SK-N-SH (cell line): ENCODE results near the gene ZDHHC11B. TPM values are rescaled to one million over a fixed set of nuclear protein-coding genes. Genes with fewer than 3 reads are reported as not detected.
A peak's percentile ranks its signal among the peaks of the same experiment; 100 is the strongest.

ENCODE experiments used
- CTCF ChIA-PET: fragments of 300-600, 350-600 bp; formaldehyde crosslinking; extraction: SDS; loops from one replicate; lab custom pipeline; 2021; lab: Yijun Ruan, JAX
- POLR2A ChIA-PET: fragments of 350-600 bp; sonication (Branson Sonifier 250); formaldehyde crosslinking; extraction: SDS; loops from one replicate; lab custom pipeline; 2020; ENCODE audit warnings: antibody characterized with exemption, inconsistent platforms; lab: Yijun Ruan, JAX
- DNase-seq: peaks from one replicate; pipeline ENCODE4 v3.0.0; 2012
- H2AFZ ChIP-seq: fragments of 200-600 bp; sonication (generic); 2 replicates; pipeline ENCODE4 v1.8.1; 2016; ENCODE audit warnings: antibody characterized with exemption, mild to moderate bottlenecking, low read depth
- H3F3A ChIP-seq: fragments of 200-600 bp; sonication (generic); replicated peaks from 2 replicates; pipeline ENCODE3; 2016; ENCODE audit warnings: antibody characterized with exemption, mild to moderate bottlenecking; ENCODE audit not compliant: insufficient read depth
- H3K27ac ChIP-seq, 2 experiments: fragments of 200-500 bp in 1 of 2; fragments of 200-600 bp in 1 of 2; sonication (Bioruptor generic) in 1 of 2; sonication (generic), shearing (Covaris generic) in 1 of 2; 2 replicates each; pipeline versions ENCODE4 v1.5.1 to v1.6.1; 2014 to 2016; ENCODE audit warnings: low read depth in 2 of 2, inconsistent platforms in 1 of 2, low read length in 1 of 2, mild to moderate bottlenecking in 1 of 2, mixed read lengths in 1 of 2
- H3K27me3 ChIP-seq: fragments of 200-600 bp; sonication (generic), shearing (Covaris generic); 2 replicates; pipeline ENCODE4 v1.6.1; 2016; ENCODE audit warnings: mixed run types; ENCODE audit not compliant: insufficient read depth
- H3K36me3 ChIP-seq, 2 experiments: fragments of 200-500 bp in 1 of 2; fragments of 200-600 bp in 1 of 2; sonication (Bioruptor generic) in 1 of 2; sonication (generic) in 1 of 2; replicated peaks in 1 of 2; 2 replicates each; pipeline versions ENCODE3 to v1.5.1; 2014 to 2016; ENCODE audit warnings: low read length in 1 of 2, mild to moderate bottlenecking in 1 of 2; ENCODE audit not compliant: insufficient read depth in 2 of 2, control insufficient read depth in 1 of 2
- H3K4me1 ChIP-seq, 2 experiments: fragments of 200-500 bp in 1 of 2; fragments of 200-600 bp in 1 of 2; sonication (Bioruptor generic) in 1 of 2; sonication (generic), shearing (Covaris generic) in 1 of 2; 2 replicates each; pipeline versions ENCODE4 v1.5.1 to v1.6.1; 2014 to 2016; ENCODE audit warnings: low read depth in 1 of 2, low read length in 1 of 2, mixed run types in 1 of 2; ENCODE audit not compliant: insufficient read depth in 2 of 2, control insufficient read depth in 1 of 2
- H3K4me2 ChIP-seq: fragments of 200-600 bp; sonication (generic), shearing (Covaris generic); 2 replicates; pipeline ENCODE4 v1.6.1; 2017; ENCODE audit warnings: mixed run types
- H3K4me3 ChIP-seq, 2 experiments: fragments of 200-500 bp in 1 of 2; fragments of 200-600 bp in 1 of 2; sonication (Bioruptor generic) in 1 of 2; sonication (generic), shearing (Covaris generic) in 1 of 2; 2 replicates each; pipeline versions ENCODE4 v1.5.1 to v1.8.1; 2014 to 2016; ENCODE audit warnings: low read depth in 2 of 2, inconsistent platforms in 1 of 2, low read length in 1 of 2, mild to moderate bottlenecking in 1 of 2, mixed read lengths in 1 of 2, moderate library complexity in 1 of 2
- H3K79me2 ChIP-seq: fragments of 200-600 bp; sonication (generic); 2 replicates; pipeline ENCODE4 v1.8.1; 2017; ENCODE audit warnings: mild to moderate bottlenecking; ENCODE audit not compliant: insufficient read depth
- H3K9ac ChIP-seq: fragments of 200-600 bp; sonication (generic); 2 replicates; pipeline ENCODE4 v1.6.1; 2017; ENCODE audit warnings: mixed run types
- H3K9me2 ChIP-seq: fragments of 200-600 bp; sonication (generic); 2 replicates; pipeline ENCODE4 v1.6.1; 2017; ENCODE audit warnings: mixed run types
- H3K9me3 ChIP-seq: fragments of 200-600 bp; sonication (generic); 2 replicates; pipeline ENCODE4 v1.6.1; 2017; ENCODE audit warnings: mixed run types, mild to moderate bottlenecking, moderate library complexity
- H4K20me1 ChIP-seq: fragments of 200-600 bp; sonication (generic); 2 replicates; pipeline ENCODE4 v1.6.1; 2017; ENCODE audit warnings: mild to moderate bottlenecking, mixed run types; ENCODE audit not compliant: insufficient read depth
- CTCF ChIP-seq: fragments of 200-600 bp; sonication (generic); IDR thresholded peaks from 2 replicates; pipeline ENCODE4 v1.6.1; 2017; ENCODE audit warnings: antibody characterized with exemption, mild to moderate bottlenecking, moderate library complexity
- ELF1 ChIP-seq: IDR thresholded peaks from 2 replicates; pipeline ENCODE4 v1.4.0; 2012
- EZH2phosphoT487 ChIP-seq: fragments of 200-600 bp; sonication (generic); IDR thresholded peaks from 2 replicates; pipeline ENCODE4 v1.6.1; 2017; ENCODE audit warnings: low read depth, mixed run types, mild to moderate bottlenecking, antibody characterized with exemption, moderate library complexity, borderline replicate concordance
- GABPA ChIP-seq: IDR thresholded peaks from 2 replicates; pipeline ENCODE4 v1.4.0; 2012; ENCODE audit warnings: low read depth, mild to moderate bottlenecking
- GATA2 ChIP-seq: sonication (generic); formaldehyde crosslinking; IDR thresholded peaks from 2 replicates; pipeline ENCODE4 v1.5.0; 2020; ENCODE audit warnings: mild to moderate bottlenecking, missing genetic modification reagents
- MAX ChIP-seq: IDR thresholded peaks from 2 replicates; pipeline ENCODE4 v1.4.0; 2012; ENCODE audit warnings: low read depth
- MEF2A ChIP-seq: IDR thresholded peaks from 2 replicates; pipeline ENCODE4 v1.4.0; 2012; ENCODE audit warnings: low read depth, borderline replicate concordance
- PBX3 ChIP-seq: IDR thresholded peaks from 2 replicates; pipeline ENCODE4; 2012
- RAD21 ChIP-seq: IDR thresholded peaks from 2 replicates; pipeline ENCODE4 v1.6.1; 2012; ENCODE audit warnings: mild to moderate bottlenecking, low read length
- RCOR1 ChIP-seq: fragments of 150-350 bp; IDR thresholded peaks from 2 replicates; pipeline ENCODE4 v1.6.1; 2017; ENCODE audit warnings: antibody characterized with exemption, low read length
- RFX5 ChIP-seq: IDR thresholded peaks from 2 replicates; pipeline ENCODE4 v1.6.1; 2012; ENCODE audit warnings: mild to moderate bottlenecking, improper control_type of control experiment, low read length
- SMC3 ChIP-seq: IDR thresholded peaks from 2 replicates; pipeline ENCODE4 v1.6.1; 2012; ENCODE audit warnings: low read depth, low read length, improper control_type of control experiment
- TCF12 ChIP-seq: IDR thresholded peaks from 2 replicates; pipeline ENCODE4 v1.4.0; 2012
- USF2 ChIP-seq: fragments of 150-350 bp; IDR thresholded peaks from 2 replicates; pipeline ENCODE4 v1.6.1; 2017; ENCODE audit warnings: antibody characterized with exemption, low read length, low read depth, borderline replicate concordance
- YY1 ChIP-seq: IDR thresholded peaks from 2 replicates; pipeline ENCODE4 v1.4.0; 2012; ENCODE audit warnings: low read depth, mild to moderate bottlenecking
- WGBS: methylation state at CpG from one replicate; pipeline ENCODE4 v1.1.6; 2017; ENCODE audit warnings: low lambda C conversion rate; 5-methylcytosine and 5-hydroxymethylcytosine counted together
- polyA plus RNA-seq, 3 experiments: library from polyadenylated mRNA; depleted of rRNA; stranded (reverse); fragments of >200 nt; gene quantifications; 2 replicates each; pipeline ENCODE4 v1.2.3, GENCODE V29; 2012

Gene ZDHHC11B
- polyA plus RNA-seq, 1 of the 3 experiments (the other 2 are of a cell fraction) = not detected

- CTCF ChIA-PET = interaction anchor here (0.6 to 7.2 kb wide), 6 partner anchors 18 to 518 kb away, joined by 3 to 88 read pairs (median 12); partner anchors contain the start of genes BRD9 and TRIP13
- Histone ChIP-seq H3K27ac (no peak overlapping the region), H2AFZ (no peak overlapping the region), H3K27me3 (no peaks in the 10 kb centered on the region), H3K79me2 (no peaks in the 10 kb centered on the region), H3K4me2 (peak overlapping the region; percentile 85), H3F3A (no peaks in the 10 kb centered on the region)
- POLR2A ChIA-PET = interaction anchor here (0.9 kb wide), 2 partner anchors 227 to 230 kb away, joined by 4 read pairs; no protein-coding TSS in a partner anchor
- TF ChIP-seq ELF1 (no peak), EZH2phosphoT487 (no peak), MEF2A (no peak), CTCF (no peak), USF2 (no peak), GABPA (no peak), RFX5 (no peak), PBX3 (no peak), RCOR1 (no peak), RAD21 (no peak), SMC3 (no peak), GATA2 (CRISPR knock-in tag) (no peak), MAX (no peak), YY1 (no peak), TCF12 (no peak)
- TF ChIP-seq, all 33 proteins: peak for 0
- Histone ChIP-seq H3K4me3 (peak overlapping the region; percentile 22 to 50; a peak in 3 of 4 replicates), H3K9ac (peak overlapping the region; percentile 46), H3K4me1 (peaks cover 12 to 23% of the 10 kb centered on the region in 2 experiments; a peak in 2 of 4 replicates), H3K9me3 (no peaks in the 10 kb centered on the region), H3K9me2 (no peaks in the 10 kb centered on the region), H3K36me3 (no peaks in the 10 kb centered on the region), H4K20me1 (0 out of 2 replicates have a peak, but pooled peaks cover 3% of the 10 kb centered on the region)
- 14% methylated on average over 9 of the region's 19 CpGs for WGBS
- DNase-seq = peak; percentile 54
Measured at GRCh38 chr5:673161-673830, 111.2 kb downstream of the ZDHHC11B start.
